Measurements from ENCODE around the gene TTN. TPM values are rescaled to one million over a fixed set of nuclear protein-coding genes. Genes with fewer than 3 reads are reported as not detected.
A peak's percentile ranks its signal among the peaks of the same experiment; 100 is the strongest.

The TTN gene
- total and polyA plus RNA-seq, 7 experiments from 2014 or later, result 3.1 to 45.5 (median 36.9) TPM

- Mint-ChIP-seq H3K36me3 (peaks cover 0 to 2% (median 0%) of the 10 kb centered on the region in 5 donors), H3K27ac (peak overlapping the region; percentile 91 to 99 (median 98)), H3K27me3 (no peaks in the 10 kb centered on the region), H3K4me3 (peak overlapping the region; percentile 94 to 100 (median 99)), H3K9me3 (no peaks in the 10 kb centered on the region), H3K4me1 (peaks cover 27 to 51% (median 41%) of the 10 kb centered on the region in 7 donors)
- CTCF ChIA-PET, result interaction anchor here (0.5 kb wide), 1 partner anchor 29 kb away, joined by 3 read pairs; the partner anchor contains the start of gene PRKRA
- Histone ChIP-seq H3K36me3 (ENCODE audit: control insufficient read depth in 2 of 3, insufficient read depth in 3 of 3, low read length in 3 of 3) (no peaks in the 10 kb centered on the region), H3K27ac (ENCODE audit: low read depth, low read length) (peak overlapping the region; percentile 80), H3K4me1 (ENCODE audit: control insufficient read depth in 2 of 2, insufficient read depth in 2 of 2, low read length in 2 of 2) (peaks cover 22 to 28% of the 10 kb centered on the region in 2 donors), H3K9me3 (ENCODE audit: control insufficient read depth in 2 of 3, low read length in 3 of 3) (no peaks in the 10 kb centered on the region), H3K4me3 (ENCODE audit: low read length) (peak overlapping the region; percentile 91), H3K27me3 (ENCODE audit: control insufficient read depth in 2 of 2, insufficient read depth in 2 of 2, low read length in 2 of 2) (no peaks in the 10 kb centered on the region)
- ATAC-seq (no peak), DNase-seq (no peak)
- POLR2A ChIA-PET, result interaction anchor here (1.9 to 2.8 kb wide), 2 partner anchors 28 to 44 kb away, joined by 6 to 10 read pairs; partner anchors contain the start of genes PJVK and PRKRA
- intact Hi-C loops (cut with micrococcal nuclease), result loop anchor here in 1 of 2 donors (1.0 to 2.0 kb wide), 4 partner anchors 44 to 1528 kb away; partner anchors contain the start of genes CWC22 and HNRNPA3
These were observed 328.0 kb downstream of the TTN start for GRCh38 chr2:178479275-178479616.

GRCh38 chr2:178478439-178479274 is 328.6 kb downstream of the TTN start, which contains the start of gene FKBP7:
FKBP7 (minus strand) TSS chr2:178478600; CDS start chr2:178478499, 101 bp downstream.
- H3K4me3 Mint-ChIP-seq, result peak within 1 kb of the TSS; percentile 94 to 100 (median 99)
- H3K4me1 Mint-ChIP-seq, result peaks cover 27 to 45% (median 41%) of the 10 kb centered on the region in 7 donors
- H3K27ac Mint-ChIP-seq, result peak within 1 kb of the TSS; percentile 91 to 99 (median 98)
- Histone ChIP-seq H3K36me3 (ENCODE audit: control insufficient read depth in 2 of 3, insufficient read depth in 3 of 3, low read length in 3 of 3) (no peaks in the 10 kb centered on the region), H3K4me1 (ENCODE audit: control insufficient read depth in 2 of 2, insufficient read depth in 2 of 2, low read length in 2 of 2) (peaks cover 22 to 28% of the 10 kb centered on the region in 2 donors), H3K9me3 (ENCODE audit: control insufficient read depth in 2 of 3, low read length in 3 of 3) (no peaks in the 10 kb centered on the region), H3K27ac (ENCODE audit: low read depth, low read length) (peak within 1 kb of the TSS; percentile 80), H3K4me3 (ENCODE audit: low read length) (peak within 1 kb of the TSS; percentile 91), H3K27me3 (ENCODE audit: control insufficient read depth in 2 of 2, insufficient read depth in 2 of 2, low read length in 2 of 2) (no peaks in the 10 kb centered on the region)
- no peaks in the 10 kb centered on the region for H3K27me3 Mint-ChIP-seq
- peaks cover 0 to 2% (median 0%) of the 10 kb centered on the region in 5 donors for H3K36me3 Mint-ChIP-seq
- peak; percentile 71 to 87 (median 80) for DNase-seq
- intact Hi-C loops (cut with micrococcal nuclease), result loop anchor here (1.0 to 2.0 kb wide), 7 partner anchors 27 to 1528 kb away; partner anchors contain the start of genes PJVK (in 2 of the 2), PRKRA (in 2 of the 2), CWC22 (in 1 of the 2) and HNRNPA3 (in 1 of the 2)
- ChIA-PET POLR2A (interaction anchor here (1.9 to 2.8 kb wide), 2 partner anchors 28 to 45 kb away, joined by 6 to 10 read pairs; partner anchors contain the start of genes PJVK and PRKRA), CTCF (interaction anchor here (0.5 kb wide), 1 partner anchor 28 kb away, joined by 3 read pairs; the partner anchor contains the start of gene PRKRA)
- peak; percentile 90 for ATAC-seq
- H3K9me3 Mint-ChIP-seq, result no peaks in the 10 kb centered on the region

GRCh38 chr2:178478130-178478438 is 329.1 kb downstream of the TTN start:
- Mint-ChIP-seq H3K9me3 (no peaks in the 10 kb centered on the region), H3K4me1 (peaks cover 28 to 45% (median 41%) of the 10 kb centered on the region in 7 donors), H3K27me3 (no peaks in the 10 kb centered on the region), H3K36me3 (peaks cover 0 to 2% (median 0%) of the 10 kb centered on the region in 5 donors), H3K27ac (peak overlapping the region; percentile 91 to 99 (median 98)), H3K4me3 (peak overlapping the region; percentile 94 to 100 (median 99))
- no peaks in the 10 kb centered on the region for H3K27me3 ChIP-seq (ENCODE audit: control insufficient read depth in 2 of 2, insufficient read depth in 2 of 2, low read length in 2 of 2)
- ChIA-PET CTCF (no interaction called here), POLR2A (interaction anchor here (1.6 kb wide), 1 partner anchor 27 kb away, joined by 3 read pairs; the partner anchor contains the start of genes PJVK and PRKRA)
- no peak for DNase-seq
- peaks cover 22 to 28% of the 10 kb centered on the region in 2 donors for H3K4me1 ChIP-seq (ENCODE audit: control insufficient read depth in 2 of 2, insufficient read depth in 2 of 2, low read length in 2 of 2)
- intact Hi-C loops (cut with micrococcal nuclease), result loop anchor here (1.0 to 2.0 kb wide), 7 partner anchors 27 to 1529 kb away; partner anchors contain the start of genes PJVK (in 2 of the 2), PRKRA (in 2 of the 2), CWC22 (in 1 of the 2) and HNRNPA3 (in 1 of the 2)
- ATAC-seq, result no peak
- no peaks in the 10 kb centered on the region for H3K9me3 ChIP-seq (ENCODE audit: control insufficient read depth in 2 of 3, low read length in 3 of 3)
- H3K27ac ChIP-seq (ENCODE audit: low read depth, low read length), result peak overlapping the region; percentile 80
- no peaks in the 10 kb centered on the region for H3K36me3 ChIP-seq (ENCODE audit: control insufficient read depth in 2 of 3, insufficient read depth in 3 of 3, low read length in 3 of 3)
- peak overlapping the region; percentile 91 for H3K4me3 ChIP-seq (ENCODE audit: low read length)

GRCh38 chr2:178477443-178478129 is 329.6 kb downstream of the TTN start:
- Mint-ChIP-seq H3K27me3 (no peaks in the 10 kb centered on the region), H3K4me3 (peak overlapping the region; percentile 57 to 100 (median 99)), H3K27ac (peak overlapping the region in 7 of 9 donors; percentile 91 to 99 (median 99)), H3K36me3 (peaks cover 0 to 2% (median 0%) of the 10 kb centered on the region in 5 donors), H3K4me1 (peaks cover 24 to 40% (median 37%) of the 10 kb centered on the region in 7 donors), H3K9me3 (no peaks in the 10 kb centered on the region)
- Histone ChIP-seq H3K4me1 (ENCODE audit: control insufficient read depth in 2 of 2, insufficient read depth in 2 of 2, low read length in 2 of 2) (peaks cover 22 to 25% of the 10 kb centered on the region in 2 donors), H3K27me3 (ENCODE audit: control insufficient read depth in 2 of 2, insufficient read depth in 2 of 2, low read length in 2 of 2) (no peaks in the 10 kb centered on the region), H3K9me3 (ENCODE audit: control insufficient read depth in 2 of 3, low read length in 3 of 3) (no peaks in the 10 kb centered on the region), H3K4me3 (ENCODE audit: low read length) (peak overlapping the region; percentile 91), H3K27ac (ENCODE audit: low read depth, low read length) (peak overlapping the region; percentile 80), H3K36me3 (ENCODE audit: control insufficient read depth in 2 of 3, insufficient read depth in 3 of 3, low read length in 3 of 3) (no peaks in the 10 kb centered on the region)
- ATAC-seq (no peak), DNase-seq (no peak)
- intact Hi-C loops (cut with micrococcal nuclease), result loop anchor here (1.0 to 2.0 kb wide), 7 partner anchors 26 to 1529 kb away; partner anchors contain the start of genes PJVK (in 2 of the 2), PRKRA (in 2 of the 2), CWC22 (in 1 of the 2) and HNRNPA3 (in 1 of the 2)
- CTCF ChIA-PET, result no interaction called here
- POLR2A ChIA-PET, result interaction anchor here (1.6 kb wide), 1 partner anchor 26 kb away, joined by 3 read pairs; the partner anchor contains the start of genes PJVK and PRKRA

GRCh38 chr2:178476477-178476876 is 330.7 kb downstream of the TTN start:
- Mint-ChIP-seq H3K4me3 (no peak overlapping the region), H3K4me1 (peaks cover 13 to 29% (median 26%) of the 10 kb centered on the region in 7 donors), H3K27me3 (no peaks in the 10 kb centered on the region), H3K36me3 (no peaks in the 10 kb centered on the region), H3K27ac (peak overlapping the region in 3 of 9 donors; percentile 8 to 32 (median 19)), H3K9me3 (no peaks in the 10 kb centered on the region)
- Histone ChIP-seq H3K9me3 (ENCODE audit: control insufficient read depth in 2 of 3, low read length in 3 of 3) (no peaks in the 10 kb centered on the region), H3K27me3 (ENCODE audit: control insufficient read depth in 2 of 2, insufficient read depth in 2 of 2, low read length in 2 of 2) (no peaks in the 10 kb centered on the region), H3K4me3 (ENCODE audit: low read length) (no peak overlapping the region), H3K4me1 (ENCODE audit: control insufficient read depth in 2 of 2, insufficient read depth in 2 of 2, low read length in 2 of 2) (peaks cover 13 to 14% of the 10 kb centered on the region in 2 donors), H3K36me3 (ENCODE audit: control insufficient read depth in 2 of 3, insufficient read depth in 3 of 3, low read length in 3 of 3) (no peaks in the 10 kb centered on the region), H3K27ac (ENCODE audit: low read depth, low read length) (no peak overlapping the region)
- no peak for ATAC-seq
- no peak for DNase-seq
- CTCF ChIA-PET, result no interaction called here
- intact Hi-C loops (cut with micrococcal nuclease), result no loop called here
- POLR2A ChIA-PET, result interaction anchor here (1.6 kb wide), 1 partner anchor 25 kb away, joined by 3 read pairs; the partner anchor contains the start of genes PJVK and PRKRA

Measured in naive thymus-derived CD4-positive, alpha-beta T cell (primary cell).